Measurements from ENCODE around the gene GPC4. TPM values are rescaled to one million over a fixed set of nuclear protein-coding genes. Genes with fewer than 3 reads are reported as not detected.

Gene GPC4
- polyA plus RNA-seq (2012; ENCODE audit: insufficient read depth, insufficient read length) = 3.5 TPM

DNA sequence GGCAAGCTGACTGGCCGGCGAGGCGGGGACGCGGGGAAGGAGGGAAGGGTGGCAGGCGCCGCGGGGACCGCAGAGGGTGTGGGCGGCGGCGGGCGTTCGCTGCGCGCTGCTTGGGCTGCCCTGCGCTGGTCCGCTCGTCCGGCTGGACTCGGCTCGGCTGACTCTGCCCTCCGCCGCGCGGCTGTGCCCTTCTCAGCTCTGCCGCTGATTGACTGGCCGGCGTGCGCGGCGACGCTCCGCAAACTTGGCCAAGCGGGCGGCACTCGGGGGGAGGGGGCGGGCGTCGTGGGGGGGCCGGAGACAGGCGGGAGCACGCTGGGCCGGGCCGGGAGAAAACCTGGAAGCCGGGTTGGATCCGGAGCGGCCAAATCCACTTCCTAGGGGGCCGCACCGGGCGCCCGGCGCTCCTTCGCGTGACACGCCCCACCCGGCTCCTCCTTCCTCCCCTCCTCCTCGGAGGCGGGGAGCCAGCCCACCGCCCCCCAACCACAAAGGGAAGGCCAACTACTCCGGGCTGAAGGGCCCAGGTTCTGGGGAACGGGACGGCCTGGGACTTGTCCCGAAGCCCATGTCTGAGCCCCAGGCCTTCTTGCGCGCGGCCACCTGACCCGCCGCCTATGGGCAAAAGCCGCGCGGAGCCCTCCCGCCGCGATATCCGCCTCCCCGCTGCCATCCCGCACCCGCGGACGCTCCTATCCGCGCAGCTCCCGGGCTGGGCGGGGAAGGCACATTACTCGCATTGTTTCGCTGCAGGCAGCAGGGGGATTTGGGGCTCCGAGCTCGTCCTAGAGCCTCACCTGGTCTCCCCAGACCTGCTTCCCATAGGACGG is at the start of gene GPC4:
TSS of gene GPC4 (minus strand) at position 214 of the 830 bp plus-strand sequence. CDS start 524 bp downstream, outside the sequence.
- no peak for DNase-seq (ENCODE audit: low read depth, low spot score)
- H3K4me3 ChIP-seq (ENCODE audit: low read length) = peak within 1 kb of the TSS; percentile 23

DNA sequence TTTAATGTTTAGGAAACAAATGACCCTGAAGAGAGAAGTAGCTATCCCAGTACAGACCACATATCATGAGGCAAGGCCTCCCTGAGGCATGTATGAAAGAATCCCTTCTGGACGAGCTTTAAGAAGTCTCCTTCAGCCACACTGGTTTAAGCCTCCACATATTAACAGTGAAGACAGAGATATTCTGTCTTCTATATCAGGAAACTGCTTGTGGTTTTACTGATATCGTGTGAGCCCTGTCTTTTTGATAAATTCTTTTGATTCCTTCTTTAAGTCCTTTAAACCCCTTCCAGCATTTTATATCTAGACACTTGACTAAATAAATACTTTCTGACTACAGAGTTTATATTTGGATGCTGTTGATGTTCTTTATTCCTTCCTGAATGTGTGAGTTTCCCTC is 45.9 kb upstream of the GPC4 start:
- no peak for DNase-seq (ENCODE audit: low read depth, low spot score)
- no peak overlapping the region for H3K4me3 ChIP-seq (ENCODE audit: low read length)

DNA sequence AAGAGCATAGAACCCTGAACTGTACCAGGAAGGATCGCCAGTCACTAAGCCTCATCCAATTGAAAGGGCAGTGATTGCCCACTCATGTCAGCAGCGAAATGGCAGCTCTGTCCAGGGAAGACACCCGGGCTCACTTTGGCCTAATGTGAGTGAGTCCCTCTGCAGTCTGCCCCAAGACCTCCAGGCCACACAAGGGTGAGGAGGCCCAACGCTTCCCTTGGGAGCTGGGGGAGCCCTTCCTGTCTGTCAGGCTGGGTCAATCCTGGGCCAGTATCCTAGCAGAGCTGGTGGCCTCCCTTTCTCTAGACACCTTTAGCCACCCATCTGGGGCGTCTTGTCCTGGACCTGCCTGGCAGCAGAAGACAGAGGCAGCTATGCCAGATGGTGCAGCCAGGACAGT is 39.6 kb upstream of the GPC4 start:
- H3K4me3 ChIP-seq (ENCODE audit: low read length) = no peak overlapping the region
- no peak for DNase-seq (ENCODE audit: low read depth, low spot score)

DNA sequence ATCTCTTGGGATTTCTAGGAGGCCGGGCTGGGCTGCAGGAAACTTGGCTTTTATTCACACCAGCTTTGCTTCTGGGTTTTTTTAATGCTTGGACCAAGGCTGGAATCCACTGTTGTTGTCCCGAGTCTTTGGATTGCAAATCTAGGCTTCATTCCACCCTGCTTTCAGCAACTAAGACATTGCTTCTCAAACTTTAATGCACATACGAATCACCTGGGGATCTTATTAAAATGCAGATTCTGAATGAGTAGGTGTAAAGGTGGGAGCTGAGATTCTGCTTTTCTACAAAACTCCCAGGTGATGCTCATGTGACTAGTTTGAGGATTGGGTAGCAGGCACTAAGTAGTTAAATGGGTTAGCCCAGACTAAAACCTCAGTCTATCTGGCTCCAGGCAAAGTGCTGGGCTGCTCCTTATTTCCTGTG is 39.2 kb upstream of the GPC4 start:
- no peak for DNase-seq (ENCODE audit: low read depth, low spot score)

DNA sequence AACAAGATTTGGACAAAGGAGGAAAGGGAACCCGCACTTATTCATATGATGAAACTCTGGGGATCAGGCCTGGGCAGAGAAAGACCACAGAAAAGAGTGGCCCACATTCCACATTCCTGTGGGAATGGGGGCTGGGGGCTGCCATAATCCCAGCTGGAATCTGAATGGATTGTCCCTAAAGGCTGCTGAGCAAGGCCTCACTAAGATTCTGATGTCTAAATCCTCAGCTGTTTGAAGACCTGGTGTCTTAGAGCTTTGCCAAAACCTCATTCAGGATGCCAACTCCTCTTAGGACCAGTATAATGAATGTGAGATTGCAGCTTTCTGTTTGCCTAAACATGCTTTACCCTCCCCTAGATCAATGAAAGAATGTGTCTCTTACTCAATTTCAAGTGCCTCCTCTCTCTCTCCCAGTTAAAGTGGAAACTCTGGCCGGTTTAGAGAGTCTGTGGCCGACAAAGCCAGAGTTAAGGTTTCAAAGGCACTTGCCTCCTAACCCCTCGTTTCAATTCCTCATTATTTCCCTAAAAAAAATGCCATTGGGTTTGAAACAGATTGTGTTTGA is 33.3 kb upstream of the GPC4 start:
- H3K4me3 ChIP-seq (ENCODE audit: low read length) = no peak overlapping the region
- no peak for DNase-seq (ENCODE audit: low read depth, low spot score)

More for the DNA sequence above, 39.2 kb upstream of the GPC4 start:
- no peak overlapping the region for H3K4me3 ChIP-seq (ENCODE audit: low read length)

DNA sequence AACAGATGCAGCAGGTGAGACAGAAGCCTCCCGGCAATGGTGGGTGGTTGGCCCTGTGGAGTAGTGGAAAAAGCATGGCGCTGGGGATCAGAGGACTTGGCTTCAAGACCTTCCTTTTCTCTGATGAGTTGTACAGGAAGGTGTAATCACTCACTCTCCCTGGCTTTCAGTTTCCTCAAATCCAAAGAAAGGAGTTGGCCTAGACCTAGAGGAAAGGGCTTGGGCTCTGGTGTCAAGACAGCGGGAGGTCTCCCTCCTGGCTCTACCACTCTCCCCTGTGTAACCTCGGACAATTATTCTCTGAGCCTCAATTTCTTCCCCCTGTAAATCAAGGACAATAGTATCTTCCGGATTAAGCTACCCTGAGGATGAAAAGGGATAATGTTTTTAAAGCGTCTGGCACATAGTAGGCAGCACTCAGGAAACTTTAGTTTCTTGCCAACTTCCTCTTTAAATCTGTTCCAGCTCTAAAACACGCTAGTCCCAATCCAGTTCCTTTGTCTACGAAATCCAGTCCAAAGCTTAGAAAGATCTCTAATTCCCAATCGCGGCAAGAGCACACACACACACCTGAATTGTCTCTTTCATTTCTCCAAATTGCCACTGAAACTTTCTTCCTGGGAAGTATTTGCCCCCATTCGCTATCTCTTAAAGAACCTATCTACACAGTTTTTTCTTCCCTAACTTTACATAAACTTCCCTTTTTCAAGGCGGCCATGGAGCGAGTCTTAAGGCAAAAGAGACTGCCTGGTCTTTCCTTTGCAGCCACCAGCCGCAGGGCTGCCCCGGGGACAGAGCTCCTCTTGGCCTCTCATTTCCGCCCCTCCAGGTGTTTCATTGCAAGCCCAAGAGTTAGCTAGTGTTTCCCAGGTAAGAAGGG is 29.9 kb upstream of the GPC4 start:
- H3K4me3 ChIP-seq (ENCODE audit: low read length) = no peak overlapping the region
- no peak for DNase-seq (ENCODE audit: low read depth, low spot score)

DNA sequence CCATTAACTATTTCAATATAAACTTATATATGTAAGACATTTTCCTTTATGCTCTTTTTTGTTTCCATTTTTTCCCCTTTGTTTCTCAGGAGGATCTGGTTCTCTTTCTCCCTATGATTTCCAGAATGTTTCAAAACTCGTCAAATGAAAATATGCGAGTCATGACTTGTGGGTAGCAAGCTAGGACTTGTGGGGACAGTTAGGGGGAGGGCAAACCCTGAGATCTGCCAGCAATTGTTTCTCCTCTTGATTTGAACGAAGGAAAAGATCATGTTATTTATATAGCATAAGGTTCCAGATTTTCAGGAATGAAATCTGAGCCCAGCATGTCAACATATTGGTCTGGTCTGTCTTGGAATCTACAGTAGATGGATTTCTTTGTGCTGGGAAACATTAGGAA is 28.9 kb upstream of the GPC4 start:
- no peak overlapping the region for H3K4me3 ChIP-seq (ENCODE audit: low read length)
- DNase-seq (ENCODE audit: low read depth, low spot score) = no peak

DNA sequence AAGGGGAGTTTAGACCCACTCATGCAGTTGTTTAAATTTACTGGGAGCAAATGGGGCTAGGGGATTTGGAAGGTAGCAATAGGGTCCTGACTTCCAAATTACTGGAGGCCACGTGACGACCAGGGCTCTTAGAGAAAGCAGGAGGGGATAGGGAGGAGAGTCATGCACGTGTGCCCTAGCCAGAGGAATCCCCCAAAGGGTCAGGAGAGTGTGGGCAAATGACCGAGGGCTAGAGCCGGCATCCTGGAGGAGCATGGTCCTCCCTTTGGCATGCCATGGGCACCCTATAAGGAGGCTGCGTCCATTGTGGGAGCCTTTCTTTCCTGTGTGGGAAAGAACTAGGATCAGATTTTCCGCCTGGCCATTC is 25.5 kb upstream of the GPC4 start:
- no peak for DNase-seq (ENCODE audit: low read depth, low spot score)
- no peak overlapping the region for H3K4me3 ChIP-seq (ENCODE audit: low read length)

DNA sequence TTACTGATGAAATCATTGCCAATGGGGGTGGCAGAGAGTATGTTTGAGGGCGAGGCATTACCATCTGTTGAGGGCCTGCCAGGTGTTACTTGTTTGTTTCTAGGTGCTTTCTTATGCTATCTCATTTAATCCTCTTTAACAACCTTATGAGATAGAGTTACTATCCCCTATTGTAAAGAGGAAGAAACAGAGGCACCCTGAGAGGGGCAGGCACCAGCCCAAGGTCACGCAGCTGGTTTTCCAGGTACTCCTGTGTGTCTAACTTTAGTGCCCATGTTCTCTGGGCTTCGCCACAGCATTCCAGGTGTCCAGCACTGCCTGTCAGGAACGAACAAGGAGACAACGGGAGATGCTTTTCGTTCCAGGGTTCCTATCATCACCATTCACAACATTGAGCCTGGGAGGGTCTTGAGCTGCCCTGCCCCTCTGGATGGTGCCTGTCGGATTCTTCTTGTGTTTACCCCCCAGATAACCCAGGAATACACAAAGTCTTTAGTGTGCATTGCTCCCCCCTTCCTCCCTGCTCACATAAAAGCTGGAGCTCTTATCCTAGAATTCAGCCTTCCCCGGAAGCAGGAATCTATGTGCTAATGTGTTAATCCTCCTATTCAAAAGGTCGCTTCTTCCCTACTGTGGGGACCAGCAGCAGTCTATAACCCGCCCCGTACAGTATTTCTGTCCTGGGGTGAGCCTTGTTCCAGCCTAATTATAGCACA is 24.9 kb upstream of the GPC4 start:
- DNase-seq (ENCODE audit: low read depth, low spot score) = no peak
- H3K4me3 ChIP-seq (ENCODE audit: low read length) = no peak overlapping the region

DNA sequence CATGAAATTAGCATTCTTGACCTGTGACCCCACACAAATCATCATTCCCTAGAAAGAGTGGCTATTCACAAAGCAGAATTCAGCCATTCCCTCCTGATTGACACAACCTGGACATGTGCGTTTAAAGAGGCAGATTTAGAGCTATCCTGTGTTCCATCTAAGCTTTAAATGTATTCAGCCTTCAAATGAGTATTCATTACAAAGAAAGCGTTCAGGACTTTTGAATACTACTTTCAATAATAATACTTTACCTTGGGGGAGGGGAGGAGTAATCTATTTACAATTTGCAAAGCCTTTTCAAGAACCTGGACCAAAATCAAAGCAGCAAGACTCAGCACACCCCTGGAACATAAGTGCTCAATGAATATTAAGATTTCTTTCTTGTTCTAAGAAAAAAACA is 22.5 kb upstream of the GPC4 start:
- H3K4me3 ChIP-seq (ENCODE audit: low read length) = no peak overlapping the region
- DNase-seq (ENCODE audit: low read depth, low spot score) = no peak

DNA sequence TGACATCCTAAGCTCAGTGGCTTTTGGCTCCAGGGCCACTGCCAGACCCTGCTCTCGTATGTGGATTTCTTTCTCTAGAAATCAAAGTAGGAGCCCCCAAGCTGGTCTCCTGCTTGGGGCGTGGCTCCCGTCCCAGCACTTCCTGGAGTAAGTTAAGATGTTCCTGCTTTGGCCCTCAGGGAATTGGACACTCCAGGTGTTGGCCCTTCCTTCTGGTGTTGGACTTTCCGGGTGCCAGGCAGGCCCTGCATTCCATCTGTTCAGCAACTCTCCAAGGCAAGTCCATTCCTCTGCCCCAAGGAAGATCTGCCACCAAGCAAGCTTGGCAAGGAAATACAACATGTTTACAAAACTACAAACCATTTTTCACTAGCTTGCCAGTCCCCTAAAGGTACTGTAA is 22.1 kb upstream of the GPC4 start:
- no peak overlapping the region for H3K4me3 ChIP-seq (ENCODE audit: low read length)
- no peak for DNase-seq (ENCODE audit: low read depth, low spot score)

DNA sequence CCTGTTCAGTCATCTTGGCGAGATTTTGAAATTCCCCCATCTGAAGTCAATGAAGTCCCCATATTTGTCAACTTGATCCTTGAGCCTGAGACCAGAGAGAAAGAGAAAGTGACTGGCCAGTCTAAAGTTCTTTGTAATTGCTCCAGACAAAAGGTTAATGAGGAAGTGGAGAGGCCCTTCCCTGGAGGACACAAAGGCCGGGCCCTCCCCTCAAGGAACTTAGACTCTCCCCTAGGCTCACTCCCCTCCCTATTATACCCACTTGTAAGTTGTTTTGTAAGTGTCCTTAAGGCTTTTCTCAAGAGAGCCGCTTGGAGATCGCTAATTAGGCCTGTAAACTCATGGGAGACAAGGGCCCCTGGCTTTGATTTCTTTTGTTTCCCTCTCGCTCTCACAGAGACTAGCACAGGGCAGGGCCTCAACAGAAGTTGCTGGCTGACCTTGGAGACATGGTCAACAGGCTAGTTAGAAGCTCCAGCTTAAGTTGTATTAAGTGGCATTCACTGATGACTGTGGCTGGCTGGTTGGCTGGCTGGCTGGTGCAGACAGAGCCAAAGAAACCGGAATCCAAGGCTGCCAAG is 20.3 kb upstream of the GPC4 start:
- DNase-seq (ENCODE audit: low read depth, low spot score) = no peak

DNA sequence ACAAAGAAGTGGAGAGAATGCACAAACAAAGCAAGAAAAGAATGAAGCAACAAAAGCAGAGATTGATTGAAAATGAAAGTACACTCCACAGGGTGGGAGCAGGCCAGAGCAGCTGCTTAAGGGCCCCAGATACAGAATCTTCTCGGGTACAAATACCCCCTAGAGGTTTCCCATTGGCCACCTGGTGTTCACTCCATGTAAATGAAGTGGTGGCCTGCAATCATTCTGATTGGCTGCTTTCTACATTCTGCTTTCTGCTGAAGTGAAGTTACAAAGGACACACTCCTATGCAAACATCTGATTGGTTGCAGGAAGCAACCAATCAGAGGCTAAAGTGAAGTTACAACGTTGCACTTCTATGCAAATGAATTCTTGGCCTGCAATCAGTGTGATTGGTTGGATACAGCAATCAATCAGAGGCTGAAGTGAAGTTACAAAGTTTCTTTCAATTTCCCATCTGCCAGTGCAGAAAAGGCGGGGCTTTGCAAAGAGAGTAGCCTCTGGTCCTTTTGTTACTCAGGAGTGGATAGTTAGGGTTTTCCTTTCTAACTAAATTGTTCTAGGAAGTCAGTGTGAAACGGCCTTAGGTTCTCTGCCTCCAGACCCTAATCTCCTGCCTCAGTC is 19.0 kb upstream of the GPC4 start:
- DNase-seq (ENCODE audit: low read depth, low spot score) = peak; percentile 9
- no peak overlapping the region for H3K4me3 ChIP-seq (ENCODE audit: low read length)

More for the DNA sequence above, 20.3 kb upstream of the GPC4 start:
- no peak overlapping the region for H3K4me3 ChIP-seq (ENCODE audit: low read length)

DNA sequence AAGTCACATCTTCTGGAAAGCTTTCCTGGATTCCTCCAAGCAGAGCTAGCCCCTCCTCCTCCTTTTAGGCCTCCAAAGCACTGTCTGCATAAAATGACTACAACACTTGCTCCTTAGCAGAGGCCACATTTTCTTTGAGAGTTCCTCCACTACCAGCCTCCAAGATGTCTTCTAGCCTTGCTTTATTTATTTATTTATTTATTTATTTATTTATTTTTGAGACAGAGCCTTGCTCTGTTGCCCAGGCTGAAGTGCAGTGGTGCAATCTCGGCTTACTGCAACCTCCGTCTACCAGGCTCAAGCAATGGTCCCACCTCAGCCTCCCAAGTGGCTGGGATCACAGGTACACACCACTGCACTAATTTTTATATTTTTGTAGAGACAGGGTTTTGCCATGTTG is 4.6 kb upstream of the GPC4 start:
- DNase-seq (ENCODE audit: low read depth, low spot score) = no peak
- no peak overlapping the region for H3K4me3 ChIP-seq (ENCODE audit: low read length)

DNA sequence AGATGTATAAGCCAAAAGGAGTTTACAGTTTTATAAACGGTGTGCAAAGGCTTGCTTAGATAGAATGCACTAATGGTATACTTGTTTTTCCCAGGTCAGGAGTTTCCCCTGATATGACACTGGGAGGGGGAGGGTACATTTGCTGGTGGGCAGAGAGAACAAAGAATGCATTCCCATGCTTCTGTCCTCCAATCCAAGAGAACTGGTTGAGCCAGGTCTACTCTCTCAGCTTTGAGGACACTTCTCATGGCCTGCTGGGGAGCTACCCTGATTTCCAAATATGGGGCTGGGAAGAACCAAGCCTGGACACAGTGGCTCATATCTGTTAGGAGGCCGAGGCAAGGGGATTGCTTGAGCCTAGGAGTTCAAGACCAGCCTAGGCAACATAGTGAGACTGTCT is 3.3 kb upstream of the GPC4 start:
- no peak overlapping the region for H3K4me3 ChIP-seq (ENCODE audit: low read length)
- no peak for DNase-seq (ENCODE audit: low read depth, low spot score)

DNA sequence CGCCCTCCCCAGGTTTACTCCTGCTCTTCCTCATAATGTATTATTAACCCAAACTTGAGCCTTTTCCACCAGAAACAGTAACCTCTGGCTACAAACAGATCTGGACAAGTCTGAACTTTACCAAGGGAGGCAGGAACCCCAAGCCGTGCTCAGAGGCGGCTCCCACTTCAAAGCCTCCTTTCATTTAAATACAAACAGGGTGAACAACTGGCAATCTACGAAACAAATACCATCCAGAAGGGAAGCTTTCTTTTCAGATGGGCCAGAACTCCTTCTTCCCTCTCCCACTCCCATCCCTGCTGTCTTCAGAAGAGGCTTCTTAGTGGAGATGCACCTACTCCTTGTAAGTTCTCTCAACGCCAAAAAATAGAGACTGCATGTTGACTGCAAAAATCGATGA is 2.1 kb upstream of the GPC4 start:
- H3K4me3 ChIP-seq (ENCODE audit: low read length) = no peak overlapping the region
- DNase-seq (ENCODE audit: low read depth, low spot score) = no peak

DNA sequence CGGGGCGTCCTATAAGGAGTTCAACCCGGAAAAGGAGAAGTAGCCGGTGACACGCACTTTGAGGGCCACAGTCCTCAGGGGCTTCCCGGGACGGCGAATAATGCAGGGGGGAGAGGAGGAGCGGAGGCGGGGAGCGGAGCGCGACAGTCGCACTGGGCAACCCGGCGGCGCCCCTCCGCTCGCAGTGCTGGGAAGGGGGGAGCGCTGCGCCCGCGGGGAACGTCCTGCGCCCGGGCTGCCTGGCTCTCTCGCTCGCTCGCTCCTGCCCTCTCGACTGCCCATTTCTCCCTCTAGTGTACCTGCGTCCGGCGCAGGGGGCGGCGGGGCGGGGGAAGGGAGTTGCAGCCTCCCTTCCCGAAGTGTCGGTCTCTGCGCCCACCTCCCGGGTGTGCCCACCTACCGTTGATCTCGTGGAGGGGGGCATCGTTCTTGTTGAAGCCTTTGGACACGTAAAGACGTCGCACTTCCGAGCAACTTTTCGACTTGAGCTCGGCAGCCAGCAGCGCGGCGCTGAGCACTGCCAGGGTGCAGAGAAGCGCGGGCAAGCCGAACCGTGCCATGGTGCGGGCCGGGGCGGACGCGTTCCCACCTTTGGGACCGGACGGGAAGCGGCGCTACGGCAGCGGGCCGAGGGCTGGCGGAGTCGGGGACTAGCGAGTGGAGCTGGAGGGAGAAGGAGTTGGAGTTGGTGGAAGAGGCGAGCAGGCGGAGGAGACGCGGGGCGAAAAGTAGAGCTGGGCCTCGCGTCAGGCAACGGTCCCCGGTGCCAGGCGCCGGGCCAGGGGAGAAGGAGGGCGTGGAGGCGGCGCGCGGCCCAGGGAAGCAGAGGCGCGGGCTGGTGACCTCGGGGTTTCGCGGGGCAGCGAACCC is 648 bp downstream of the GPC4 start:
- no peak for DNase-seq (ENCODE audit: low read depth, low spot score)

More for the DNA sequence above, 648 bp downstream of the GPC4 start:
- H3K4me3 ChIP-seq (ENCODE audit: low read length) = peak overlapping the region; percentile 18

All from Jurkat, Clone E6-1 (cell line).